ENCODE data around the gene CNTN5.
"Not testable (repeated sequence)": the region's sequence is repeated elsewhere in the genome, so short reads cannot be mapped to it uniquely, and the experiment has no call there.

CNTN5 gene

DNA sequence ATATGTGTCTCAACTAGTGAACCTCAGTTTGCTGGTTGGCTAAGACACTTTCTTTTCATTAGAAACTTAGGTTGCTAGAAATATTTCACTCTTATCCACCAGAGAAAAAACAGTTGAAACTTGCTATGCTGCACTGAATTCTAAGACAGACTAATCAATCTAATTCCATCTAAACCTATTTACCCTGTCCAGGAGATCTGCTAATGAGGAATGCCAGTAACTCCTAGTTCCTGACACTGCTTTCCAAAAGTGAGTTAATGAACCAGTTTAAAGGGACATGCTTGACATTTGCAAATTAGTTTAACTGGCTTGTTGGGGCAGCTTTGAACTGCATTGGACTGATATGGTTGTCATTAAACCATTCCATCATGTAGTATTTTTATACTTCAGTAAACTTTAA, 258.5 kb downstream of the CNTN5 start:
- no peak for DNase-seq

DNA sequence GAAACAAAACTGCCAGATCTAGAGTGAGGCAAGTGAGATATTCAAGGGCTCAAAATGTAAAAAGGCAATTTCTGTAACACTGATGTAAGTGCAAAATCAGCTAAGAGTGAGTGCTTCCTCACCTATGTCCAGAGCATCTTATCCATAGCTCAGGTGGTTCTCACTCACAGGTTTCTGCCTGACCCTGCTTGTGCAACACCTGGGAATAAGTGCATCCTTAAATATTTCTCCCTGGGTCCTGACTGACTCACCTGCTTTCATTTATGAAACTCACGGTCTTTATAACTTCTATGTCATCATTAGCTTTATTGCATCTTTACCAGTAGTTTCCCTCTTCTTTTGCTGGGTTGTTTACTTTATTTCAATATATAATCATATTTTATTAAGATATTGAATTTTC, 260.6 kb downstream of the CNTN5 start:
- no peak for DNase-seq

DNA sequence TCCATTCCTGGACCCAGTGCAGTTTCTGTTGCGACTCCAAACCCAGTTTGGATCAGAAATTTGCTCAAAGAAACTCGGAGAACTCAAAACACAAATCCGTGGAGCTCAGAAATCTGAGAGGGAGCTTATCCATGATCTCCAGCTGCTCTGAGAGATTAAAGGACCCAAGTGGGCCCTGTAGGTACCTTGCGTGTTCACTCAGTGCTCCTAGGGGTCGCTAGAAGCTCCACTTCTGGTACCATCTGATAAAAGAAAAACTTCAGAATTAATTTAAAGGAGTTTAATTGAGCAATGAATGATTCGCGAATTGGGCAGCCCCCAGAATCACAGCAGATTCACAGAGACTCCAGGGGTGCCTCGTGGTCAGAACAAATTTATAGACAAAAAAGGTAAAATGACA, 277.2 kb downstream of the CNTN5 start:
- DNase-seq, result not testable (repeated sequence)

DNA sequence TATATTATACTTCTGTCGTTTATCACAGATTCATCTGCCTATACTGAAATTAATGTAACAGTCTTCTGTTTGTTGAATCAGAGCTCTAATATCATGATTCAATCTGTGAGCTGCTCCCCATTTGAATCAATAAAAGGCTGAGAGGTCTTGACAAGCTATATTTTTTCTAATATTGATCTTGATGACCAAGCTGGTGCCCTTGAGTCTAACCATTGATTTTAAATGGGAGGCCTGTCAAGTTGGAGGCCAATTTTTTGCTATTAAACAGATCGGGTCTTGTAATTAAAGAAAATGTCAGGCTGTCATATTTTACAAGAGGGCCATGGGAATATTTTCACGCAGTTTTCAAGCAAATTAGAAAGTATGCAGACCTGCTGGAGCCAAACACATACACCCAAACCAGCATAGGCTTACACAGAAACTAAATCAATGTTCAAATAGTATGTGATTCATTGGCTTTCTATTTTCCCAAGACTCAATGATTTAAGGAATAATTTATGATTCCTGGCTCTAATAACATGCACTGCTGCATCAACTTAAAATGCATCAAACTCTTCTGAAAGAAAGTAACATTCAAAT, 286.9 kb downstream of the CNTN5 start:
- no peak for DNase-seq

DNA sequence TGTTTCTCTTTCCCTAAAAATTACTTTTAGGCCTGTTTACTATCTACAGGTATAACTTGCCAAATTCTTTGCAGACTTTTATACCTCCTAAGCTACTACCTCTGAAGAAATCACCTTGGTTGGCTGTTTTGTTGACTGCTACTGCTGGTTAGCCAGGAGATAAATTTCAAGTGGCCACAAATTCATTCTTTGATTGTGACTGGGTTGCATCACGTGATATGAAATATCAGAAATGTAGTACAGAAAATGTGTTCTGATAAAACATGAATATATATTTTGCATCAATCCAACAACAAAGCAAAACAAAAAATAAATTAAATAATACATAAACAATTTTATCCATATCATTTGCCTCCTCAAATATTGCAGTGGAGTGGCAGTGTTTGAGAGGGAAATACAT, 291.1 kb downstream of the CNTN5 start:
- no peak for DNase-seq

DNA sequence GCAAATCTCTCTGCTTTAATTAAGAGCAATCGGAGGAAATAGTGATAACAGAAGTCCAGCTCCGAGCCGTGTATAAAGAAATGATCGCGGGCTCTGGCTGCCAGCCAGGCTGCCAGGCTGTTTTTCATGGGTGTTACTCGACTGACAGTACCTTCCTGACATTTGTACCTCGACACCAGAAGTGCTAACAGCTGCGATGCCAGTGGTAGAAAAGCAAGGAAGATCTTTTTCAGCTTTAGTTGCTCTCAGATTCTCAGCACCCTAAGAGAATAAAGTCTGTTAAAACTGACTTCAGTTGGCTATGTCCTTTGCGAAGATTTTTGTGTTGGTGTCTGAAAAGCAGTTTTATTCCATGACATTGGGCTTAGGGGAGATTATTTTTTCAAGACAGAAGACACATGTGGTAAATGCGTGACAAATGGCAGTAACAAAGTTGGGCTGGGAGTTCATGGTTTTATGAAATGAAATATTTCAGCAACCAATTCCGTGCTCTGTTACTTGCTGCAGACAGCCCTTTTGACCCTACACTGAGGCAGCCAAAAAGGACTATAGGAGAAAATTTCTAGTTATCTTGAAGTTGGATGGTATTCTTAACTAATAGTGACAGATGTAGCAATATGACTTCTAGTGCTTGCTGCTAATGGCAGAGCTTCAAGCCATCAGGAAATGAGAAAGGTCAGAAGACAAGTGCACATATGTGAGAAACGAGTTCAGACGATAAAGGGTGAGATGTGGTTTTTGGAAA, 296.2 kb downstream of the CNTN5 start:
- no peak for DNase-seq

DNA sequence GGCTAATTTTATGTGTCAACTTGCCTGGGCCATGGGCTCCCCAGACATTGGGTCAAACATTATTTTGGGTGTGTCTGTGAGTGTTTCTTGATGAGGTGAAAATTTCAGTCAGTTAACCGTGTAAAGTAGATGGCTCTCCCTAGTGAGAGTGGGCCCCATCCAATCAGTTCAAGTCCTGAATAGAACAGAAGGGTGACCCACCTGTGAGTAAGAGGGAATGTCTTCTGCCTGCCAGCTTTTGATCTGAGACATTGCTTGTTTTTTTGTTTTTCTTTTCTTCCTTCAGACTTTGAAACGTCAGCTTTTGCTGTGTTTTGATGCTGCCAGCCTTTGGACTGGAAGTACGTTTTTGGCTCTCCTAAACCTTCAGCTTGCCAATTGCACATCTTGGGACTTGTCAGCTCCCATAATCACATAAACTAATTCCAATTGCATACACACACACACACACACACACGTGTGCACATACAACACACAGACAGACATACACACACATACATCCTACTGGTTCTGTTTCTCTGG, 300.1 kb downstream of the CNTN5 start:
- no peak for DNase-seq

DNA sequence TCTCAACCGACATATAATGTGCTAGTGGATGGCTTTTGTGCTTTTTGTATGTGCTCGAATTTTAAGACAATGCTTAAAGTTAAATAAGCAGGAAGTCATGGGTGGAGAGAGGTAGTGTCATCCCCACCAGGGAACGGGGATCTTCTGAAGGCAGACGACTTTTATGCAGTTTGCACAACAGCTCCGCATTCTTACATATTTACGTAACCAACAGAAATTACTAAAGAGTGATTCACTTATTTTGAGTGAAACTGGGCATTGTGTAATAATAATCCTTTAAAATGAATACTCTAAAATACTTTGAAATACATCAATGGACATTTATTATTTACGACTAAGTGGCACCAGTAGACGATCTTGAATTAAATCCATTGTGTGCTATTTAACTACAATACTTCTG, 305.1 kb downstream of the CNTN5 start:
- no peak for DNase-seq

DNA sequence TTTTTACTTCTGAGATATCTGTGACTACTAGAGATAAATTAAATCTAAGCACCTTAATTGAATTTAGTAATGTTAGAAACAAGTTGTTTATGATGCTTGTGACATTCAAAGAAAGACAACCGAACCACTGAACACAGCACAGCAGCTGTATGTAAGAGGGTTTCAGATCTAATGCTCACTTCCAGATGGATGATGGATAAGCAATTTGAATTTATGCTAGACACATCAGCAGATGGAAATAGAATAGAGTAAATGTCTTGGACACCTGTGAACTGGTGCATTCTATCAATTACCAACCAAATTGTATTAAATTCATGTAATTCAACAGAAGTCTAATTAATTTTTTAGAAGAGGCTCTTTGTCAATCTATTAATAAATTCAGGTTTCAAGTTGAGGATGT, 306.3 kb downstream of the CNTN5 start:
- DNase-seq, result no peak

DNA sequence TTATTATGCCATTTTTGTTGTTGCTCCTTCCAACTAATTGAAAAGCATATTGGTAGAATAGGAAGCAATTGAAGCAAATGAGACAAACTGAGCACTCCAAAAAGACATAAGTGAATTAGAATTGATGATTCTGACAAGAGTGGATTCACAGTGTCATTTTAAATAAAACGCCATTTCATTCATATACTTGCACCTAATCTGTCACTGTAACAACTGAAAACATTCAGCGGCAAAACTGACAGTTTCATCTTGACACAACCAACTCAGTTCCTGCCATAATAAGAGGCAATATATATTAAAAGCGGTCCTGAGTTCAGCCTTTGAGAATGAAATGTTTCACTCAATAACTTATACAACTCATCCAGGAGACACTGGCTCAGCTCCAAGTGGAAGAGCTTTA, 306.8 kb downstream of the CNTN5 start:
- DNase-seq, result no peak

DNA sequence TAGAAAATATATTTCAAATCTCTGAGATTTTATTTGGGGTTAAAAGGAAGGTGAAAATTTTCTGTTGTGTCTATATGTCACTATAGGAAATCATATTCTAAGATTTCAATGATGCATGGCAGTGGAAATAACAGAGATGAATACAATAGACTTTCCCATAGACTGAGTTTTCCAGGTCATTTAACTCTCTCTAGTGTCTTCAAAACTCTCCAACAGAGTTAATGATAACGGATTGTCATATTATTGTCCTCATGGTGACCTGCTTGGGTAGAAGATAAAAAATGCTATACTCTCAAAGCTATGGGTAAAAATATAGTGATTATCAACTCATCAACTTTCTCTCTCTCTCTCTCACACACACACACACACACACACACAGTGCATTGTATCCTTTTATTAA, 312.9 kb downstream of the CNTN5 start:
- no peak for DNase-seq

DNA sequence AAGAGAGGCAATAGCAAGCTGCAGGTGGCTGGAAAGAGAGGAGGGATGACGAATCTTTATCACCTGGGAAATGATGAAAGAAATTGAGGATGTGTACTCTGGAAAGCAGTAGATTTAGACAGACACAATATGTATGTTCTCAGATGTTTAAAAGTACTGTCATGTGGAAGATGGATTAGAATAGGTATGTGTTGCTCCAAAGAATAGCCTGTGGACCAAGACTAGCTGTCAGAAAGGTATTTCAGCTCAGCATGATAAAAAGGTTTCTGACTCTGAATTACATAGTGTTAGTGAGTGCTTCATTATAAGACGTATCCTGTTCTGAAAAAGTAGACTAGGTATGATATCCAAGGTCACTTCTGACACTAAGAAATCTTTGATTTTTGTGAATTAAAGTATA, 322.4 kb downstream of the CNTN5 start:
- DNase-seq, result no peak

DNA sequence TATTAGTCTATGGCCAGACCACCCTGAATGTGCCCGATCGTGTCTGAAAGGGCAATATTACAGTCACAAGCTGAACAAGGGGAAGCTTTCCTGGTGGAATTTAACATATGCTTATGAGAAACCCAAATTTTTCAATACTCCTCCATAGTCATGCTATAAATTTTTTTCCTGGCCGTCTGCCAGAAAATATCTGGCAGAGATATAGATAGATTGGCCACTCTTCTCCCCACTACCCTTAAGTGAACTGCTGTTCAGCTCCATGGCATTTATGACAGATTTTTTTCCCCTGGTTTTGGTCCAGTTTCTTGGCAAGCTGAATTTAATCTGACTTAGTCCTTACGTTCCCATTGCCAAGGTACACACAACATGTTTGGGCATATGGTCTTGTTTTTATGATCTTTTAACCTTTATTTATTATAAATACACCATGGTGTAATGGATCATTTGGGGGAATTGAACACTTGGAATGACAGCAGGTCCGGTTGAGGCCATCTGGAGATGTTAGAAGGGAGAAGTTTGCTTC, 328.5 kb downstream of the CNTN5 start:
- DNase-seq, result no peak

DNA sequence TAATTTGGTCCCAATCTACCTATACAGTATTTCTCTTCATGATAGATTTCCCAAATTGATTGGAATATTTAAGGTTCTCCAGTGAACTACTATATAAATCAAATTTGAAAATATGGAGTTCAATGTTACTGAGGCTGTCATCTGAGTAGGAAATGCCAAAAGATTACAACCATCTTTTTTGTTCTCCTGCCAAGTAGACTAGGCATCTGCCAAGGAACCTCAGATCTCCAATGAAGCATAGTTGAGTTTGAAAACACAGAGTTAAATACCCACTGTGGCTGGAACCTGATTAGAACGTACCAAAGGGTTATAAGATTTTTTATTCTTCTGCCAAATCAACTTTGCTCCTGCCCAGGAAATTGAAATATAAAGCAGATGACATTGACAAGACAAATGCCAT, 330.9 kb downstream of the CNTN5 start:
- DNase-seq, result no peak

DNA sequence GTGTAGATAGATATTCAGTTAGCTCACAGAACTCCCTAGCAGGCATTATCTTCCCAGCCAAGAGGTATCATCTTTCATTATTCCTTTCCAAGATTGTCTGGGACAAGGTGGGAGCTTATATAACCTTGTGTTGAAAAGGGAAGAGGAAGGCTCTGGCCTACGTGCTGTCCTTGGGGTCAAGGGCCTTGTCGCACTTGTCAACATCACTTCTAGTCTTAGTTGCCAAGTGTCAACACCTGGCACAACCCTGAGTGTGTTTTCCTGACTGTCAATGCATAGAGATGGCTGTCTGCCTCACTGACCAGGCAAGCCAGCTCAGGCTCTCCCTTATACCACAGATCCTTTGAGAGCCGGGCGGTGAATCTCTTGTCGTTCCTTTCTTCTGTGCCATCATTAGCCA, 331.9 kb downstream of the CNTN5 start:
- DNase-seq, result no peak

DNA sequence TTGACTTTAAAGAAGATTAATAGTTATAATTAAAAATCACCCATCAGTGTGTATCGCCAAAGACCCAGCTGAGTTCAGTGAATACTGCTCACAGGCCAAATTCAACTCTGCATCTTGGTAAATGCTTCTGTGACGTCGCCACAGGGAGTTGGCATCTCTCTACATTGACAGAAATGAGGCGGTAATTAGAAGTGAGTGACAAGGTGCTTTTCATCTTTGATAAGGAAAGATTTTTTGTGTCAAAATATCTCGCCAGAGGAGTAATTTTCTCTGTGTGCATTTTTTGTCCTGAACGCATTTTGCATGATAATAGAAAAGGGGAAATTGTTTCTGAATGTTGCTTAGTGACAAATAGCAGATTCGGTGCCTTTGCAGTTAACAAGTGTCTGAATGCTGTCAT, 345.8 kb downstream of the CNTN5 start:
- DNase-seq, result no peak

DNA sequence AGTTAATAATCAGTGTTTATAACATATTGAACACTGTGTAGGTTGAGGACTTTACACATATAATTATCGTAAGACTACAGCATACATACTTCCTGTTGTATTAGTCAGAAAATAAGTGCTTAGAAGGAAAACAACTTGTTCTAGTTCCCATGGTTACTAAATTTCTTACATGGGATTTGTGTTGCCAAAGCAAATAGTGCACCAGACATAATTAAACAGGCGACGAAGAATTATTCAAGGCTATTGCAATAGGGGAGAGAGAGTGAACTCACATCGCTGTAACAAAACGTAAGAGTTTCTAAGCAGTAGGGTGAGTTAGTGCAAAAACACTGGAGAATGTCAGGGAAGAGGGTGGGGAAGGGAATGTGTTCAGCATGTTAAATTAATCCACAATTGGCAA, 347.8 kb downstream of the CNTN5 start:
- no peak for DNase-seq

DNA sequence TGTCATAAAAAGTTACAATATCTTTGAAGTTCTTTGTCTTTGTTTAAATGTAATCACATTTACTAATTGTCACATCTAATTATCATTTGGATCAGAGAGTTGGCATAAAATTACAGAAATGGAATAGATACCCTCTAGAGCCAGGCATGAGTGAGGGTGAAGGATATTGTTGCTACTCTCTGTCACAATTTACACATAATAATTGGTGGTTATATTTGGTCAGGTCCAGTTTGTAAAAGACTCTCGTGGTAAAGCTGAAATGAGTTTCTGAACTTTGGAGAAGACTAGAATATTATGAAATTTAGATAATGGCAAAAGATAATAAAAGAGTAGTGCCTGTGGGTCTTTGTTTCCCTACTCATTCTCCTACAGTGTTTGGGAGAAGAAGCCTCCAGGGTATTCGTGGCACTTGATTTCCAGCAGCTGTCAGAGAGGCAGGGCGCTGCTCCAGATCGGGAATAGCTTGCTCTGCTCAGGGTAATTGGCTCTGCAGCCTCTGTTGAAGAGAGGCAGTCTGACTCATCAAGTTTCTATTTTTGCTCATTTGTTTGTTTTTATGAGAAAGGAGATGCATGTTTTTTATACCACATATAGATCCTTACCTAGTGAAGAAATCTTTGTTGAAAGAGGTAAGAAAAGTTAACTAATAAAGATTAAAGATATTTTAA, 349.9 kb downstream of the CNTN5 start:
- no peak for DNase-seq

DNA sequence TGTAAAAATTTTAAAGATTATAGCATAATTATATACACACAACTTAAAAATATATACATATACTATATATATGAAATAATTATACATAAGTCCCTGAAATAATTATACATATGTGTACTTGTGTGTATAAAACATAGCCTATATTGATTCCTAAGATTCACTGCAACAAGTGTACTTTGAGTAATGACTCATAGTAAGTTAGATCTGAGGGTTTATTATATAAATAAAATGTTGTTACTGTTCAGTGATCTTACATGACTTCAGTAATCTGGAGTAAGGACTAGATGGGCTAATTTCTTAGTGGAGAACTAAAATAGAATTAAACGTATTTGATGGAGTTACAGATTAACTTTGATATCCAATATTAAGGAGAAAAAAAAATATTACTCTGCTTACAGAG, 350.5 kb downstream of the CNTN5 start:
- no peak for DNase-seq

DNA sequence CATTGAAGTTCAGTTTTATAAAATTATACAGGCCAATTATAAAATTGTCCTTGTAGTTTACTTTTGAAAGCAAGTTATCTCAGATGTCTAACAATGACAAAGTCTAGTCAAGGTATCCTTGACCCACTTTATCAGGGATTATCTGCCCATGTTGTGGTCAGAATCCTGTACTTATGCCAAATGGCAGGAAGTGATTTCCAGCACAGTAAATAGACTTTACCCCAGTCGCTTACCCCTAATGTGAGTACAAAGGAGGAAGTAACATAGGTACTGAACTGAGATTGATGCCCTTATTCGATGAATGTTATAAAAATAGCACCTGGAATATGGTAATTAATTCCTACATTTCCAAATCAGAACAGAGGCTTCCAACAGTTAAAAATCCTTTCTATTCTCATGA, 355.7 kb downstream of the CNTN5 start:
- DNase-seq, result no peak

DNA sequence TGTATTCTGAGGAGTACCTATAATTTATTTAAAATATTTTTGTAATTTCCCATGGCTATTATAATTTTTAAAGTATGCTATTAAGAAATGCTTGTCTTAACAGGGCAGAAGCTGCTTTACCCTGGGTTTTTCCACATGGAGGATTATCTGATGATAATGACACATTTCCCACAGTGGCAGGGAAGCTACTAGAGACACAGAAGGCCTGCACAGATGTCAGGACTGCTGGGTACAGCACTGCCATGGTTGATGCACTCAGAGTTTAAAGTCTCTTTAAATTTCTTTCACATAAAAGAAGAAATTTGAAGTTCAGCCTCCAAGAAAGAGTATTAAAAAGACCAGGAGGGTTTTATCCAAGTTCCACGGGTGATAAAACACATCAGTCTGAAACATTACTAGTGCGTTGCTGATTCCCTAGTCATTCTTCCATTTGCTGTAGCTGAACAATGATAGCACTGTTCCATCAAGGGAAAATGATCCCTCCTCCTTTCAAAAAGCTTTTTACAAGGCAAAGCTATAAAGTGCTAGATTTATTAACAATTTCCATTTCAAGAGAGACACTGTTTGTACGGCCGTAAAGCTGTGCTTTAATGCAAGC, 363.0 kb downstream of the CNTN5 start:
- DNase-seq, result no peak

DNA sequence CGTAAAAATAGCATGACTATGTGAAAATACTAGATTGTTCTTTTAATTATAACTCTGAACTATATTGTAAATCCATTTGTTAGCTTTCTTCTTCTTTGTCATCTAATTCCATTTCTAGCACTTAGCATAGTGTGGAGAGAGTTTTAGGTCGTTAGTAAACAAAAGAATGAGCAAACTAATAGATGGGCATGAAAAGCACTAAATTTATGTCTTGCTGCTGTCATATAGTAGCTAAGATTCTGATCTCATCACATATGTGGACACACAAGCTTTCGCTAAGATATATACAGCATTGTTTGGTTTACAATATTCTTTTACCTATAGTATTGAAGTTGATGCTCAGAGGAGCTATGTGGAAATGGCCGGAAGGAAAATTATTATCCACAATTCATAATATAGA, 370.5 kb downstream of the CNTN5 start:
- no peak for DNase-seq

DNA sequence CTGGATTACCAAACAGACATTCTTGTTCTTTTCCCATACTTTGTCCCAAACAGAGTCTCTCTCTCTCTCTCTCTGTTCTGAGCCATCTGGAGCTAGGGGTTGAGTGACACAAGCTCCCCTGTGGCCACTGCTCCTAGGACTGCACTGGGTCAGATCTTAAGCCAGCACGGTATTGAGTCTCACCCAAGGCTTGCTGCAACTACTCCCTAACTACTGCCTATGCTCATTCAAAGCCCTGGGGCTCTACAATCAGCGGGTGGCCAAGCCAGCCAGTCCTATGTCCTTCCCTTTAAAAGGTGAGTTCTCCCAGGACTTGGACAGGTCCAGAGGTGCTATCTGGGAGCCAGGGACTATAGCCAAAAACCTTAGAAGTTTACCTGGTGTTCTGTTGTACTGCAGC, 385.6 kb downstream of the CNTN5 start:
- DNase-seq, result no peak

DNA sequence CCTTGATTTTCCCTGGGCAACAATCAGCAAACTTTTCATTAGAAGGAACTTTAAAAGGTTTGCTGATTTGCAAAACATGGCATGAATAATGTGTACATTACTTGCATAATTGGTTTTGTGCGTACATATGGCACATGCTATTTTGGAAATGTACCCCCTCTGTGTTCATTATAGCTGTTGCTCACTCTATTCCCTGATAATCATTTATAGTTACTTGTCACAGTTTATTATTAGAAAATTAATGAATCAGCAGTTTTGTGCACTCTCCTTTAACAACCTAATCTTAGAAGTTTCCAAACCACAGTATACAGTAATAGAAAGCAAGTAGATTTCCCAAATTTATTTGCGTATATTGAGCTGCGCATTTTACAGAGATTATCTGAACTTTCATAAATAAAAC, 389.9 kb downstream of the CNTN5 start:
- no peak for DNase-seq

All from CD4-positive, alpha-beta T cell treated with Interferon alpha-2 for 1 hour (primary cell).